Natural killer cell (primary cell): ENCODE data around the gene SSUH2. TPM values are rescaled to one million over a fixed set of nuclear protein-coding genes. Genes with fewer than 3 reads are reported as not detected.
"Not testable (repeated sequence)": the region's sequence is repeated elsewhere in the genome, so short reads cannot be mapped to it uniquely, and the experiment has no call there.

ENCODE experiments used
- ATAC-seq, 3 donors: fragments of 150-1000 bp in 2 of 3; fragments of 200-7000 bp in 1 of 3; cut with Tn5 transposase; 1 replicate in 1 of 3; 2 replicates in 2 of 3; pipeline ENCODE4 v1.10.0; 2021; ENCODE audit warnings: mild to moderate bottlenecking in 2 of 3, moderate library complexity in 2 of 3
- DNase-seq, 2 donors: peaks; one replicate each; pipeline versions ENCODE4 v3.0.0 to v3.0.0-alpha.2; 2013 to 2021; ENCODE audit warnings: mixed read lengths in 1 of 2
- H3K27ac ChIP-seq: one replicate; pipeline ENCODE4 v1.5.1; 2013; ENCODE audit warnings: mild to moderate bottlenecking, low read length
- H3K27me3 ChIP-seq: one replicate; pipeline ENCODE4 v1.6.1; 2013; ENCODE audit warnings: low read length; ENCODE audit not compliant: control insufficient read depth, insufficient read depth
- H3K36me3 ChIP-seq: one replicate; pipeline ENCODE4 v1.6.1; 2013; ENCODE audit warnings: low read length; ENCODE audit not compliant: control insufficient read depth, insufficient read depth
- H3K4me1 ChIP-seq: one replicate; pipeline ENCODE4 v1.6.1; 2013; ENCODE audit warnings: low read length; ENCODE audit not compliant: control insufficient read depth, insufficient read depth
- H3K4me3 ChIP-seq: one replicate; pipeline ENCODE4 v1.5.1; 2013; ENCODE audit warnings: low read length
- H3K9me3 ChIP-seq: one replicate; pipeline ENCODE4 v1.6.1; 2013; ENCODE audit warnings: low read length; ENCODE audit not compliant: control insufficient read depth, insufficient read depth
- H3K27ac Mint-ChIP-seq, 2 donors: one replicate each; pipeline ENCODE4 v1.8.0; 2022; ENCODE audit warnings: mild to moderate bottlenecking in 2 of 2, mixed read lengths in 2 of 2, moderate library complexity in 1 of 2
- H3K27me3 Mint-ChIP-seq, 2 donors: one replicate each; pipeline ENCODE4 v1.8.0; 2022; ENCODE audit warnings: low read depth in 2 of 2, mixed read lengths in 2 of 2
- H3K36me3 Mint-ChIP-seq: one replicate; pipeline ENCODE4 v1.8.0; 2022; ENCODE audit warnings: mixed read lengths
- H3K4me1 Mint-ChIP-seq, 2 donors: one replicate each; pipeline ENCODE4 v1.8.0; 2022; ENCODE audit warnings: mixed read lengths in 2 of 2
- H3K4me3 Mint-ChIP-seq: one replicate; pipeline ENCODE4 v1.8.0; 2022; ENCODE audit warnings: mild to moderate bottlenecking, moderate library complexity, mixed read lengths
- H3K9me3 Mint-ChIP-seq, 2 donors: one replicate each; pipeline ENCODE4 v1.8.0; 2022; ENCODE audit warnings: mixed read lengths in 2 of 2
- WGBS: methylation state at CpG from one replicate; pipeline ENCODE4 v1.1.7; 2013; ENCODE audit warnings: missing lambda C conversion rate; ENCODE audit not compliant: insufficient coverage; 5-methylcytosine and 5-hydroxymethylcytosine counted together
- intact Hi-C: fragments of 100-400 bp; cut with micrococcal nuclease; formaldehyde crosslinking; loops from one replicate; pipeline ENCODE4 v1.14.2; 2022
- total RNA-seq, 4 donors: library from RNA; stranded (reverse); fragments of 120-200 nt in 1 of 4; gene quantifications; one replicate each; pipeline versions ENCODE4 v1.2.3 to v1.2.4, GENCODE V29; 2013 to 2022
- TF ChIP-seq, protein P1 (sequence below): fragments of 200-600 bp; IDR thresholded peaks from one replicate; pipeline ENCODE4 v1.8.0; 2022; ENCODE audit warnings: antibody characterized with exemption

Gene SSUH2
- total RNA-seq, 3 donors from 2014 or later (not counting 1 experiment from before 2014, with no cell fraction given) = not detected

DNA sequence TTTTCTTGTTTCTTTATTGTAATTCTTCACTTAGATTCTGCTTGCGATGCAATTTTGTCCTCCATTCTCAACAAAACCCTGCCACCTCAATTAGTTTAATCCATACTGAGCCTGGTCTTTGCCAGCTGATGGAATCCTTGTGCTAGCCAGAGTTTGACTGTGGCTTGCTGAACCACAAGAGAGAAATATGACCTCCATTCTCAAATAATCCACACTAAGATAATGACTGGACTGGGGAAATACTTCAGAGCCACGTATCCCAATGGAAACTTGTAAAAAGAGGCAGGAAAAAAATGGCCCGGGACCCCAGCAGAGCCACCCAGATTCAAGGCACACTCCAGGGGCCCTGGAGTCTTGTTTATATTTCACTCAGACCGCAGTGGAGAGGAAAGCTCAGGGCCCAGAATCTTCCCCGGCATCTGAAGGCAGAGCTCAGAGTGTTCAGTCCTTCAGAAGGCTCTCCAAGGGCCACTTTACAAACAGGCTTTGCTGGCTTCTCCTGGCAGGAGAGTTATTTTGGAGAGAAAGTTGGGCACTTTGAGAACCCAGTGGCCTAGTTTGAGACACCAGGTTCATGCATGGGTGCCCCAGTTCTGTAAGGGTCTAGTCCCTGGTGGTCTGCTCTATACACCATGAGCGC lies 62.7 kb downstream of the SSUH2 start:
- H3K4me3 Mint-ChIP-seq = no peak overlapping the region
- no peaks in the 10 kb centered on the region for H3K36me3 ChIP-seq
- no peak overlapping the region for H3K27ac ChIP-seq

DNA sequence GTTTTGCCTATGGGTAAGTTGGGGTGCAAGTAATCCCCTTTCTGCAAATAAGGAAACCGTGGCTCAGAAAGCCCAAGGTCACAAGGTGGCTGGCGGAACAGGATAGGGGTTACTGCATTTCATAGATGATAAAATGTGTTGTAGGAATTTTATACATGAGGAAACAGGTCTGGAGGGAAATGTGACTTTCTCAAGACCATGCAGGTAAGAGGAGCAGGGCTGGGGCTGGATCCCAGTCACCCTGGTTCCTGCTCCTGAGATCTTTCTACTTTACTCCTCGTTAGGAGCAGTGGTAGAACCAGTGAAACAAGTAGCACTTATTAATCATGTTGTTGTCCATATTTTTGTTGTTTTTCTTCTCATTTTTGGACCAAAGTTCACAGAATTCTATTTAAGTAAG lies 63.2 kb downstream of the SSUH2 start:
- no peak overlapping the region for H3K27ac ChIP-seq
- Mint-ChIP-seq H3K27me3 (peaks cover 2 to 9% of the 10 kb centered on the region in 2 donors), H3K4me1 (no peaks in the 10 kb centered on the region), H3K36me3 (no peaks in the 10 kb centered on the region), H3K4me3 (no peak overlapping the region), H3K27ac (no peak overlapping the region), H3K9me3 (no peaks in the 10 kb centered on the region)
- H3K27me3 ChIP-seq = no peaks in the 10 kb centered on the region
- intact Hi-C loops = no loop called here
- H3K4me3 ChIP-seq = no peak overlapping the region
- DNase-seq (no peak), ATAC-seq (no peak)
- no peaks in the 10 kb centered on the region for H3K4me1 ChIP-seq
- TF ChIP-seq, protein P1, sequence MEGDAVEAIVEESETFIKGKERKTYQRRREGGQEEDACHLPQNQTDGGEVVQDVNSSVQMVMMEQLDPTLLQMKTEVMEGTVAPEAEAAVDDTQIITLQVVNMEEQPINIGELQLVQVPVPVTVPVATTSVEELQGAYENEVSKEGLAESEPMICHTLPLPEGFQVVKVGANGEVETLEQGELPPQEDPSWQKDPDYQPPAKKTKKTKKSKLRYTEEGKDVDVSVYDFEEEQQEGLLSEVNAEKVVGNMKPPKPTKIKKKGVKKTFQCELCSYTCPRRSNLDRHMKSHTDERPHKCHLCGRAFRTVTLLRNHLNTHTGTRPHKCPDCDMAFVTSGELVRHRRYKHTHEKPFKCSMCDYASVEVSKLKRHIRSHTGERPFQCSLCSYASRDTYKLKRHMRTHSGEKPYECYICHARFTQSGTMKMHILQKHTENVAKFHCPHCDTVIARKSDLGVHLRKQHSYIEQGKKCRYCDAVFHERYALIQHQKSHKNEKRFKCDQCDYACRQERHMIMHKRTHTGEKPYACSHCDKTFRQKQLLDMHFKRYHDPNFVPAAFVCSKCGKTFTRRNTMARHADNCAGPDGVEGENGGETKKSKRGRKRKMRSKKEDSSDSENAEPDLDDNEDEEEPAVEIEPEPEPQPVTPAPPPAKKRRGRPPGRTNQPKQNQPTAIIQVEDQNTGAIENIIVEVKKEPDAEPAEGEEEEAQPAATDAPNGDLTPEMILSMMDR = no peak
- no peaks in the 10 kb centered on the region for H3K9me3 ChIP-seq
- WGBS = 92% methylated on average over 3 of the region's 3 CpGs
- H3K36me3 ChIP-seq = no peaks in the 10 kb centered on the region

More for the DNA sequence above, 62.7 kb downstream of the SSUH2 start:
- no peaks in the 10 kb centered on the region for H3K9me3 Mint-ChIP-seq
- Histone ChIP-seq H3K4me3 (no peak overlapping the region), H3K27me3 (no peaks in the 10 kb centered on the region), H3K9me3 (no peaks in the 10 kb centered on the region), H3K4me1 (no peaks in the 10 kb centered on the region)
- TF ChIP-seq, protein P1 = no peak
- H3K27ac Mint-ChIP-seq = no peak overlapping the region
- ATAC-seq (no peak), DNase-seq (no peak)
- WGBS = 87% methylated on average over 6 of the region's 6 CpGs
- intact Hi-C loops = no loop called here
- peaks cover 2 to 13% of the 10 kb centered on the region in 2 donors for H3K27me3 Mint-ChIP-seq
- H3K36me3 Mint-ChIP-seq = no peaks in the 10 kb centered on the region
- H3K4me1 Mint-ChIP-seq = no peaks in the 10 kb centered on the region

DNA sequence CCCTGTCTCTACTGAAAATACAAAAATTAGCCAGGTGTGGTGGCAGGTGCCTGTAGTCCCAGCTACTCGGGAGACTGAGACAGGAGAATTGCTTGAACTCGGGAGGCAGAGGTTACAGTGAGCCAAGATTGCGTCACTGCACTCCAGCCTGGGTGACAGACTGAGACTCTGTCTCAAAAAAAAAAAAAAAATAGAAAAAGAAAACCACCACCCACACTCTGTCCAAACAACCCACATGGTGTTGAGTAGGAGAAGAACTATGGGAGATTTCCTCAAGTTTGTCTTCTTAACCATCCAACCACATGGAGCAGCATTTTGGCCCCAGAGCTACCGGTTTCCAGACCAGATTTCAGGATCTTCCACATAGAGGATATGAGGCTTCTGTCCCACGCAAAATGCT lies 64.2 kb downstream of the SSUH2 start:
- H3K4me1 ChIP-seq, ATAC-seq, H3K27ac Mint-ChIP-seq: not testable (repeated sequence)

DNA sequence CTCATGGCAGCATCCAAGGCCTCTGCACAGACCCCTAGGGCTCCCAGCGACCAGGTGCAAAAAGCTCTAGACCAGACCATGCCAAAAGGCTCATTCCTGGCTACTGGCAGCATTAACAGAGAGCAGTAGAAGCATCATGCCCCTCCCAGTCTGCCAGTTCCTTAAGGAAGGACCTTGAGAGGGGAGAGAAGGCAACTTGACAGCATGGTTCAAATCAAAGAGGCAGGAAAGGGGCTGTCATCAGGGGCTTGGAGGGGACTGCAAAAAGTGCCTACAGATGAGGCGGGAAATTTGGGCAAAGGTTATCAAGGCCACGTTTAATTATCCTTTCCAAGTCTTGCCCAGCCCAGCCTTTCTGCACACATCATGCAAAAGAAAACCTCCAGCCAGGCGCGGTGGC lies 64.7 kb downstream of the SSUH2 start:
- Mint-ChIP-seq H3K27ac (no peak overlapping the region), H3K9me3 (no peaks in the 10 kb centered on the region), H3K4me1 (no peaks in the 10 kb centered on the region), H3K36me3 (no peaks in the 10 kb centered on the region), H3K27me3 (peaks cover 2 to 7% of the 10 kb centered on the region in 2 donors), H3K4me3 (no peak overlapping the region)
- Histone ChIP-seq H3K9me3 (no peaks in the 10 kb centered on the region), H3K27me3 (no peaks in the 10 kb centered on the region), H3K4me1 (no peaks in the 10 kb centered on the region), H3K27ac (no peak overlapping the region), H3K36me3 (no peaks in the 10 kb centered on the region), H3K4me3 (no peak overlapping the region)
- TF ChIP-seq, protein P1 = no peak
- ATAC-seq = no peak
- DNase-seq = no peak
- 92% methylated on average over 5 of the region's 5 CpGs for WGBS
- intact Hi-C loops = no loop called here

More for the DNA sequence above, 64.2 kb downstream of the SSUH2 start:
- H3K4me1 Mint-ChIP-seq, H3K36me3 Mint-ChIP-seq, H3K27me3 ChIP-seq, DNase-seq, H3K36me3 ChIP-seq, H3K9me3 ChIP-seq, H3K27ac ChIP-seq, intact Hi-C loops, H3K4me3 Mint-ChIP-seq, H3K27me3 Mint-ChIP-seq, H3K4me3 ChIP-seq, H3K9me3 Mint-ChIP-seq: not testable (repeated sequence)
- 81% methylated on average over 4 of the region's 5 CpGs for WGBS
